ENCODE results near the gene LGALS8.

DNA sequence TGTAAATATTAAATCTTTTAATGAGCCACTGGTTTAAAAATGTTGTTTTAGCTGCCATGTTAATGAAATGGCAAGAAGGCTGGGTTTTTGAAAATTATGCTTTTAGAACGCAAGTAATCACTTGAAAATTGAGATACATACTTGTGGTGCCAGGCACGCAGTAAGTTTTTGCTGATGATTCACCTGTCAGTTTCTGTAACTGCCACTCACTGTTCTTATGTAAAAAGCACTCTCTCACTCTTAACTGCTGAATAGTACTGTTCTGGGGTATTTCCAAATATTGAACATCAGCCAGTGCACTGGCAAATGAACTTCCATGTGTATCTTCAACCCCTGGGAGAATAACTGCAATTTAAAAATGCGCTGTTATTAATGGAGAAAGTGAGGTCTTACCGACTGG lies 17.9 kb downstream of the LGALS8 start:
- TF ChIP-seq, protein P1, sequence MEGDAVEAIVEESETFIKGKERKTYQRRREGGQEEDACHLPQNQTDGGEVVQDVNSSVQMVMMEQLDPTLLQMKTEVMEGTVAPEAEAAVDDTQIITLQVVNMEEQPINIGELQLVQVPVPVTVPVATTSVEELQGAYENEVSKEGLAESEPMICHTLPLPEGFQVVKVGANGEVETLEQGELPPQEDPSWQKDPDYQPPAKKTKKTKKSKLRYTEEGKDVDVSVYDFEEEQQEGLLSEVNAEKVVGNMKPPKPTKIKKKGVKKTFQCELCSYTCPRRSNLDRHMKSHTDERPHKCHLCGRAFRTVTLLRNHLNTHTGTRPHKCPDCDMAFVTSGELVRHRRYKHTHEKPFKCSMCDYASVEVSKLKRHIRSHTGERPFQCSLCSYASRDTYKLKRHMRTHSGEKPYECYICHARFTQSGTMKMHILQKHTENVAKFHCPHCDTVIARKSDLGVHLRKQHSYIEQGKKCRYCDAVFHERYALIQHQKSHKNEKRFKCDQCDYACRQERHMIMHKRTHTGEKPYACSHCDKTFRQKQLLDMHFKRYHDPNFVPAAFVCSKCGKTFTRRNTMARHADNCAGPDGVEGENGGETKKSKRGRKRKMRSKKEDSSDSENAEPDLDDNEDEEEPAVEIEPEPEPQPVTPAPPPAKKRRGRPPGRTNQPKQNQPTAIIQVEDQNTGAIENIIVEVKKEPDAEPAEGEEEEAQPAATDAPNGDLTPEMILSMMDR (IDR thresholded peaks at IDR 0.05) = no peak
- no peak for TF ChIP-seq EP300 (IDR thresholded peaks at IDR 0.05)
